Measurements from ENCODE around the gene PCDHB10.

PCDHB10 gene

GRCh38 chr5:141236516-141237313 lies 44.6 kb downstream of the PCDHB10 start:
- Histone ChIP-seq H3K9ac (ENCODE audit: low read depth in 1 of 2, low read length in 2 of 2) (no peak overlapping the region), H3K36me3 (ENCODE audit: control insufficient read depth in 2 of 2, insufficient read depth in 2 of 2, low read length in 2 of 2) (no peaks in the 10 kb centered on the region), H3K27me3 (ENCODE audit: control insufficient read depth in 2 of 2, insufficient read depth in 2 of 2, low read length in 2 of 2) (no peaks in the 10 kb centered on the region), H3K27ac (ENCODE audit: low read depth in 2 of 2, low read length in 2 of 2) (no peak overlapping the region), H3K4me3 (ENCODE audit: low read length in 2 of 2) (no peak overlapping the region), H3K9me3 (ENCODE audit: control insufficient read depth in 2 of 2, low read length in 2 of 2) (peaks cover 21 to 36% of the 10 kb centered on the region in 2 donors), H3K4me1 (ENCODE audit: control insufficient read depth in 2 of 2, insufficient read depth in 2 of 2, low read length in 2 of 2) (no peaks in the 10 kb centered on the region)

- Histone ChIP-seq H3K4me1 (ENCODE audit: control insufficient read depth in 2 of 2, insufficient read depth in 2 of 2, low read length in 2 of 2) (no peaks in the 10 kb centered on the region), H3K9ac (ENCODE audit: low read depth in 1 of 2, low read length in 2 of 2) (no peak overlapping the region), H3K27me3 (ENCODE audit: control insufficient read depth in 2 of 2, insufficient read depth in 2 of 2, low read length in 2 of 2) (no peaks in the 10 kb centered on the region), H3K27ac (ENCODE audit: low read depth in 2 of 2, low read length in 2 of 2) (no peak overlapping the region), H3K36me3 (ENCODE audit: control insufficient read depth in 2 of 2, insufficient read depth in 2 of 2, low read length in 2 of 2) (no peaks in the 10 kb centered on the region), H3K4me3 (ENCODE audit: low read length in 2 of 2) (no peak overlapping the region), H3K9me3 (ENCODE audit: control insufficient read depth in 2 of 2, low read length in 2 of 2) (peaks cover 30 to 33% of the 10 kb centered on the region in 2 donors)
Observed at GRCh38 chr5:141241496-141241895, 49.3 kb downstream of the PCDHB10 start.

Measured in mucosa of rectum (tissue), 2 donors.